WI38 (cell line): Measurements from ENCODE around the gene ZMYND15.
"Not testable (repeated sequence)": the region's sequence is repeated elsewhere in the genome, so short reads cannot be mapped to it uniquely, and the experiment has no call there.

ENCODE experiments used
- H3K4me3 ChIP-seq: 2 replicates; pipeline ENCODE4 v1.5.1; 2011; ENCODE audit warnings: low read depth, mild to moderate bottlenecking, control low read depth, low read length
- TF ChIP-seq, protein P1 (sequence below): IDR thresholded peaks from 2 replicates; pipeline ENCODE4 v1.5.1; 2012; ENCODE audit warnings: low read depth, mild to moderate bottlenecking, control low read depth, low read length

ZMYND15 gene

DNA sequence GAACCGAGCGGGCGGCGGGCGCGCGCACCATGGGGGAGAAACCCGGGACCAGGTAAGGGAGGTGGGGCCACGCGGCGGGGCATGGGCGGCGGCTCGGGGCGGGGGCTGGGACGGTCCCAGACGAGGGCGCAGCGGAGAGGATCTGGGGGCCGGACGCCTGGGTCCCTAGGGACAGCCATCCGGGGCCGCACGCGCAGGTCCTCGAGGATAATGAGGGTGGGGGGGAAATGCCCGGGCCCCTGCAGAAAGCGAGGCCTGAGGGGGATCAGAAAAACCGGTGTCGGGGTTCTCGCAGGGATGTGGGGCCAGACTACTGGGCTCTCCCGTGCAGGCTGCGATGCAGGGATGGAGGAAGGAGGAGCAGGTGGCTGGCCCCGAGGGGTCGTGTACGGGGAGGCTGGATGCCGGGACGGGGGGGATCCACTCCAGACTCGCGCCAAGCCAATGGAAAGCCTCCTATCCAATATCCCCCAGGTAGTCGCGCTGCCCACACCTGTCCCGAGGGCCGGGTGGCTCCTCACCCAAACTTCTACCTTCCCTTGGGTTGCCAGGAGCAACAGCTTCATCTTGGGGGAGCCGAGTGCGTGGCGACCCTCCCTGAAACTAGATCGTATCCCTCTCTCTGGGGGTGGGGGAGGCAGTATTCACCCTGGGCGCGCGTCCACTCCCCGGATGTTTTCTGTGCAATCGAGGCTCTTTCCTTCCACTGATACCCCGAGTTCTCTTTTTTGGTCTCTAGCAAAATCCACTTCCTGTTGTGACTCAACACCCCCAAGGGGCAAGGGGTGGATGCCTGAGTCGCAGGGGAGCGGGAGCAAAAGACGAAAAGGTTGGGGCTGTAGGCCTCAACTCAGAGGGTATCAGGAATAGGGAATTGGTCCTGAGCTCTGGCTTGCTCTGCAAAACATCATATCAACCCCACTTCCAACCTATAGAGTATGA, 28.7 kb upstream of the ZMYND15 start:
- H3K4me3 ChIP-seq: peak overlapping the region; percentile 66
- TF ChIP-seq, protein P1, sequence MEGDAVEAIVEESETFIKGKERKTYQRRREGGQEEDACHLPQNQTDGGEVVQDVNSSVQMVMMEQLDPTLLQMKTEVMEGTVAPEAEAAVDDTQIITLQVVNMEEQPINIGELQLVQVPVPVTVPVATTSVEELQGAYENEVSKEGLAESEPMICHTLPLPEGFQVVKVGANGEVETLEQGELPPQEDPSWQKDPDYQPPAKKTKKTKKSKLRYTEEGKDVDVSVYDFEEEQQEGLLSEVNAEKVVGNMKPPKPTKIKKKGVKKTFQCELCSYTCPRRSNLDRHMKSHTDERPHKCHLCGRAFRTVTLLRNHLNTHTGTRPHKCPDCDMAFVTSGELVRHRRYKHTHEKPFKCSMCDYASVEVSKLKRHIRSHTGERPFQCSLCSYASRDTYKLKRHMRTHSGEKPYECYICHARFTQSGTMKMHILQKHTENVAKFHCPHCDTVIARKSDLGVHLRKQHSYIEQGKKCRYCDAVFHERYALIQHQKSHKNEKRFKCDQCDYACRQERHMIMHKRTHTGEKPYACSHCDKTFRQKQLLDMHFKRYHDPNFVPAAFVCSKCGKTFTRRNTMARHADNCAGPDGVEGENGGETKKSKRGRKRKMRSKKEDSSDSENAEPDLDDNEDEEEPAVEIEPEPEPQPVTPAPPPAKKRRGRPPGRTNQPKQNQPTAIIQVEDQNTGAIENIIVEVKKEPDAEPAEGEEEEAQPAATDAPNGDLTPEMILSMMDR: no peak

DNA sequence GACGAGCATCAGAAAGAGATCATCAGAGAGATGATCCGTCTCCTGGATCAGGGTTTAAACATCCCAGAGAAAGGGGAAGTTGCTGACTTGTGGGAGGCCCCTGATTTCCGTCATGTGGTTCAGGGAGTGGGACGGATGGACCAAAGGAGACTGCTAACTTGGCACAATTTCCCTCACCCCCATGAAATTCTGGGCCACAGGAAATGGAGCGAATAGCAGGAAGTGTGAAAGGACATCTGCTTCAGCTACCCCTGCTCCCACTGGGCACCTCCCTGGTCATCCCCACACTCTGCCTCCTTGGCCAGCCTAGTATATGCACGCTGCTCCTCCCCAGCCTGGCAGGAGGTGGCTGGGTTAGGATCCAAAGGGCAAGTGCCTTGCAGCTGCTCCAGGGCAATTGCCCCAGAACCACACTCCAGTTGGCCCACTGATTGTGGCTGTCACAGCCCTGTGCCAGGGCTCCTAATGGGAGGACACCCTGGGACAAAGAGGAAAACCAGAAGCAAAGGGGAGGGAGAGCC, 27.9 kb upstream of the ZMYND15 start:
- no peak overlapping the region for H3K4me3 ChIP-seq
- TF ChIP-seq, protein P1: no peak

DNA sequence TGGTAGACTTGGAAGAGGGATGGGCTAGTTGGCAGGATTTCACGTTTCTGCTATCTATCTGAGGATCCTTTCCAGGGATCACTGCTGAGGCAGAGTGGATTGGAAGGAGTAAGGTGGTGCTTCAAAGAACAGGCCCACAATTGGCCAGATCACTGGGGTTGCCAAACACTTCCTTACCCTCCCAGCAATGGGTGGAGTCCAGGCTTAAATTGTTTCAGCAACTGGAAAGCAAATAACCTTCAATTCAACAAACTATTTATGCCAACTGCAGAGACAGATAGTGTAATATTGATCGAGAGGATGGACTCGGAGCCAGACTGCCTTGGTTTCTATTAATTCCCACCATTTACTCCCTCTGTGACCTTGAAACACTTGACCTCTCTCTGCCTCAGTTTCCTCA, 27.1 kb upstream of the ZMYND15 start:
- TF ChIP-seq, protein P1: no peak
- H3K4me3 ChIP-seq: no peak overlapping the region

DNA sequence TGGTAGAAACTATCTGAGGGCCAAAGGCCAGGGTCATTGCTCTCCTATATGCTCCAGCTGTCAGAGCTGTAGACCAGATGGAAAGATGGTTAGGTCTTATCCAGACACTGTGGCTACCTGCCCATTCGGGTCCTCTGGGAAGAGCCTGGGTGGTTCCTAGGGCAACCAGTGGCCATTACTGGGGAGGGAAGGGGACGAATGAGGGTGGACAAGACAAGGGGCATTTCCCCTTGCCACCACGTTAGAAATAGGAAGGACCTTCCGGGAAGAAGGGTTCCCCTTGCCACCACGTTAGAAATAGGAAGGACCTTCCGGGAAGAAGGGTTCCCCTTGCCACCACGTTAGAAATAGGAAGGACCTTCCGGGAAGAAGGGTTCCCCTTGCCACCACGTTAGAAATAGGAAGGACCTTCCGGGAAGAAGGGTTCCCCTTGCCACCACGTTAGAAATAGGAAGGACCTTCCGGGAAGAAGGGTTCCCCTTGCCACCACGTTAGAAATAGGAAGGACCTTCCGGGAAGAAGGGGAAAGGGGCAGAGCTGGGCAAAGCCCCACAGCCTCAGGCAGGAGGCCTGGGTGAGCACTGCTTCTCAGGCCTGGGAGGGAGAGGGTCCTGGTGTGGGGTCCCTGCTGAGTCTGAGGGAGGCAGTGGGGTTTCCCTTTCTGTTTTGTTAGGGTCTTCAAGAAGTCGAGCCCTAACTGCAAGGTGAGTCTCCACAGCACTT, 25.1 kb upstream of the ZMYND15 start:
- not testable (repeated sequence) for H3K4me3 ChIP-seq

DNA sequence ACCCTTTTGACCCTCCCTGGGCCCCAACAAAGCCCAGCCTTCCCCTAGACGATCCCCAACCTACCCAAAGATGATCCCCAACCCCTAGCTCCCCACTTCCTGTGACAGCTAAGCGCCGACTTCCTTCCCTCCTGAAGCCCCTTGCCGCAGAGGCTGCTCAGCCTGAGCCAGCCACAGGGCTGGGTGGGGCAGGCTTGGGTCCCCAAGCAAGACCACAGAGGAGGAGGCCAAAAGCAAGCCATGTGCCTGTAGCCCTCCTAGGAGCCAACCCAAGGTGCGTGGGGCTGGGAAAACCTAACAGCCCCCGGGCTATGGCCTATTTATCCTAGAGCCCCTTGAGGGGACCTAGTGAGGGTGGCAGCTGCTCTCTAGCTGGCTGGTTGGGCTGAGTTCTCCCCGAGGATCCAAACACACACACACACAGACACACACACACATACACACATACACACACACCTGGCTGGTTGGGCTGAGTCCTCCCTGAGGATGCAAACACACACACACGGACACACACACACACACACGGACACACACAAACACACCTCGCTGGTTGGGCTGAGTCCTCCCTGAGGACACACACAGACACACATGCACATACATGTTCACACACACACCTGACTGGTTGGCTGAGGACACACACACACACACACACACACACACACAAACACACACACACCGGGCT, 24.4 kb upstream of the ZMYND15 start:
- TF ChIP-seq, protein P1: no peak
- H3K4me3 ChIP-seq: no peak overlapping the region

DNA sequence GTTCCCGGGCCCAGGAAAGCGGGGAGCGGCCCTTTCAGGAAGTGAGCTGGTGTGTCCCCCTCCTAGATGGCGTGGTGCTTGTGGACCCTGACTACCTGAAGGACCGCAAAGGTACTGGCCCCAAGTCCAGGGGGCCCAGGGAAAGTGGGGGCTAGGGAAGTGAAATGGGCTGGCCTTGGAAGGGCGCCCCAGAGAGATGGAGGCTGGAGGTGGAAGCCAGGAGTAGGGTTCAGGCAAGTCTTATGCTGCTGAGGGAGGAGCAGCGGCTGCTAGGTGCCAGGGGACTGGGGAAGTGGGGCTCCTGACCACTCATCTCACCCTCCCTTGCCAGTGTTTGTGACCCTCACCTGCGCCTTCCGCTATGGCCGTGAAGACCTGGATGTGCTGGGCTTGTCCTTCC, 23.6 kb upstream of the ZMYND15 start:
- TF ChIP-seq, protein P1: no peak
- H3K4me3 ChIP-seq: no peak overlapping the region

DNA sequence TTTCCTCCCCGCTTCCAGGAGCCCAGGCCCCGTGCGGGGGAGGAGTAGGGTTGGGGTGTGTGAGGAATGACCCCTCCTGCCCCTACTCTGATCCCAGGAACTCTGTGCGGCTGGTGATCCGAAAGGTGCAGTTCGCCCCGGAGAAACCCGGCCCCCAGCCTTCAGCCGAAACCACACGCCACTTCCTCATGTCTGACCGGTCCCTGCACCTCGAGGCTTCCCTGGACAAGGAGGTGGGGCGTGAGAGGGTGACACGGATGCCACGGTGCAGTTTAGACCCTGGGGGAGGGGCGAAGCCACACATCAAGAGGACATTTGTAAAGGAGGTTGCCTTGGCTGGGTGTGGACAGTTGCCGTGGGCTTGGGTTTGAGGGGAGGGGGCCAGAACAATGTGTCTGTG, 21.8 kb upstream of the ZMYND15 start:
- TF ChIP-seq, protein P1: no peak
- H3K4me3 ChIP-seq: no peak overlapping the region
